ENCODE data around the gene LBP.

GRCh38 chr20:38350879-38351775 lies 4.8 kb downstream of the LBP start:
- no peak for TF ChIP-seq CTCF (conservative IDR thresholded peaks at IDR 0.05 in 1 of 2, IDR thresholded peaks at IDR 0.05 in 1 of 2; ENCODE audit: low read depth in 1 of 2, low read length in 2 of 2)
- TF ChIP-seq EZH2 (IDR thresholded peaks at IDR 0.05; ENCODE audit: low read length, missing control alignments), result no peak

Measured in fibroblast of lung (primary cell).